ENCODE results near the gene THY1.
"Not testable (repeated sequence)": the region's sequence is repeated elsewhere in the genome, so short reads cannot be mapped to it uniquely, and the experiment has no call there.

Gene THY1

GRCh38 chr11:119418759-119419158 is 4.2 kb downstream of the THY1 start:
- DNase-seq (ENCODE audit: low read depth in 2 of 2) = no peak

- no peak for DNase-seq (ENCODE audit: low read depth in 2 of 2)
Measured at GRCh38 chr11:119417726-119418540, 5.0 kb downstream of the THY1 start.

DNA sequence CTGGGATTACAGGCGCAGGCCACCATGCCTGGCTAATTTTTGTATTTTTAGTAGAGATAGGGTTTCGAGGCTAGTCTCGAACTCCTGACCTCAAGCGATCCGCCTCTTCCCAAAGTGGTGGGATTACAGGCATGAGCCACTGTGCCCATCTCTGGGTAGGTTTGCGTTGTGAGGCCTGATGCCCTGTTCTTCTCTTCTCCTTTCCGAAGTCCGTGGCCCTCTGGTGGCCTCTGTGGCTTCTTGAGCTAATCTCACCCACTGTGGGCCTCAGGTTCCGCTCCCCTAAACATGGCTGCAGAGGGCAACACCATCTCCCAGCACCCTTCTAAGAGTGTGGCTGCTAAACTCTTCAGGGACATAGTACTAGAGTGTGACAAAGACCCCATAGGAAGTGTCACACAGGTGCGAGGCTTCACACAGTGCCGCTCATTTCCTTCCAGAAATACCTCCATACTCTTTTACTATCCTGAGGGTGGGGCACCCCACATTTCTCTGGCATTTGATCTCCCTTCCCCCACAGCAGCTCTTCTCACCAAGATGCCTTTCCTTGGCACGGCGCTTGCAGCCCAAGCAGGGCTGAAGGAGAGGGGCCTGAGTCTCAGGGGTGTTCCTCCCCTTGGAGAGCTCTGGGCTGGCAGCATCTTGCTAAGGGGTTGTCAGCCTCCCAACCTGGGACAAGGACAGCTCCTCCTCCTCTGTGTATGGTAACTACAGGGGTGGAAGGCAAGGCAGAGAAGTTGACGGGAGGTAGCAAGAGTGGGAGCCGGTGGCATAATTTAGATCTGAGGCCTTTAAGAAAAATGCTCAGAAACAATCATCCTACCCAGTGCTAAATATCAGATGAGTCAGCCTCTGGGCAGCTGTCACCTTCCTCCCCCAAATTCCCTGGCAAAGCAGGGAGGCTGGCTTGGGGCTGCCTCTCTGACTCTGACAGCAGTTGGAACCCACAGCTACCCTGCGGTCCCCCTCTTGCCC is 6.1 kb downstream of the THY1 start:
- no peak for DNase-seq (ENCODE audit: low read depth in 2 of 2)

DNA sequence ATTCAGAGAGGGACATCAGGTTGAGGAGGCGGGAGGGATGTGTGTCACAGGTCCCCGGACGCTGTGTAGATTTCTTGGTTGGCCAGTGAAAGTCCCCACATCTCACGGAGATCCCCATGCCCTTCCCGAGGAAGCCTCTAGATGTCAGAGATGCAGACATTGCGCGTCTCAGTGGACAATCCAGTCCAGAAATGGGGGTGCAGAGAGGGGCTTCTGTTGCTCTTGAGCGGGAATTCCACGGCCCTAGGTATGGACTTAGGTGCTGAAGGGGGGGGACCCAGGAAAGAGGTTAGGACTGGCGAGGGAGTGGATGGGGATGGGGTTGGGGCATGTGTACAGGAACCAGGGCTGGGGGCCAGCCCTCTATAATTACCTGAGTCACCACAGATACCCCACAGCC is 7.0 kb downstream of the THY1 start:
- no peak for DNase-seq (ENCODE audit: low read depth in 2 of 2)

DNA sequence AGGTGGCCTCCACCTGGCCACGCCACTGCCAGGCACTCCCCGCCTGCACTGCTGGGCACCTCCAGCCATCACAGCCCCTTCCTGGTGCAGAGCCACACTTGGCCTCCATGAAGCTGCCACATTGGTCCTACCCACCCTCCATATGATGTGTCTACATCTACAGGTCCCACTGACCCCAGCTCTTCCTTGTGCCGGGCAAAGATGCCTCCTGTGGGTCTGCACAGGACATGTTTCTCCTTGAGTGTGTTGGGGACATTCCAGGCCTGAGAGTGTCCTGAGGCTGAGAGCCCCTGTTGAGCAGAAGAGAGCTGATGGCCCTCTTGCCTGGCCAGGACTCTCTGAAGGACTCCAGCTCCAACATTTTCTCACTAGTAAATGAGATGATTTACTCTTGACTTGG is 7.5 kb downstream of the THY1 start:
- no peak for DNase-seq (ENCODE audit: low read depth in 2 of 2)

- DNase-seq (ENCODE audit: low read depth in 2 of 2) = no peak
Measured at GRCh38 chr11:119414734-119415133, 8.2 kb downstream of the THY1 start.

- DNase-seq (ENCODE audit: low read depth in 2 of 2) = no peak
Measured at GRCh38 chr11:119414321-119414720, 8.7 kb downstream of the THY1 start.

DNA sequence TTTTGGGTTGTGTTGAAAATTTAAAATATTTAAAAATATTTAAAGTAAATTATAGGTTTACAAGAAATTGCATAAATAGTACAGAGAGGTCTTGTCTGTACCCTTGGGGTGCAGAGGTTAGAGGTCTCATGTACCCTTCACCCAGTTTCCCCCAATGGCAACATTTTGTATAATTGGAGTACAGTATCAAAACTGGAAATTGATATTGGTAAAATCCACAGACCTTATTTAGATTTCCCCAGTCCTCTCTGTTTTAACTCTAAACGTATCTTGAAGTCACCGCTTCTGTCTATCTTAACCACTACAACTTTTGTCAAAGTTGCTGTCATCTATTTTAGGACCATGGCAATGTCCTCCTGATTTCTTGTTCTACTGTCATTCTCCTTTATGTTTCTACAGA is 10.9 kb downstream of the THY1 start:
- DNase-seq (ENCODE audit: low read depth in 2 of 2) = no peak

GRCh38 chr11:119410501-119410900 is 12.5 kb downstream of the THY1 start:
- no peak for DNase-seq (ENCODE audit: low read depth in 2 of 2)

- DNase-seq (ENCODE audit: low read depth in 2 of 2) = no peak
Measured at GRCh38 chr11:119409731-119410130, 13.2 kb downstream of the THY1 start.

GRCh38 chr11:119406005-119406404 is 17.0 kb downstream of the THY1 start:
- DNase-seq (ENCODE audit: low read depth in 2 of 2) = no peak

DNA sequence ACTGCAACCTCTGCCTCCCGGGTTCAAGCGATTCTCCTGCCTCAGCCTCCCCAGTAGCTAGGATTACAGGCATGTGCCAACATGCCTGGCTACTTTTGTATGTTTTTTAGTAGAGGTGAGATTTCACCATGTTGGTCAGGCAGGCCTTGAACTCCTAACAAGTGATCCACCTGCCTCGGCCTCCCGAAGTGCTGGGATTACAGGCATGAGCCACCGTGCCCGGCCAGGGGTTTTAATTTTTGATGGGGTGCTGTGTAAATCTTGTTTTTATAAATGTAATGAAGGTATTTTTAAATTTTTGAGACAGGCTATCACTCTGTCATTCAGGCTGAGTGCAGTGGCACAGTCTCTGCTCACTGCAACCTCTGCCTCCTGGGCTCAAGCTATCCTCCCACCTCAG is 17.5 kb downstream of the THY1 start:
- DNase-seq (ENCODE audit: low read depth in 2 of 2) = not testable (repeated sequence)

GRCh38 chr11:119404872-119405271 is 18.1 kb downstream of the THY1 start:
- DNase-seq (ENCODE audit: low read depth in 2 of 2) = no peak

DNA sequence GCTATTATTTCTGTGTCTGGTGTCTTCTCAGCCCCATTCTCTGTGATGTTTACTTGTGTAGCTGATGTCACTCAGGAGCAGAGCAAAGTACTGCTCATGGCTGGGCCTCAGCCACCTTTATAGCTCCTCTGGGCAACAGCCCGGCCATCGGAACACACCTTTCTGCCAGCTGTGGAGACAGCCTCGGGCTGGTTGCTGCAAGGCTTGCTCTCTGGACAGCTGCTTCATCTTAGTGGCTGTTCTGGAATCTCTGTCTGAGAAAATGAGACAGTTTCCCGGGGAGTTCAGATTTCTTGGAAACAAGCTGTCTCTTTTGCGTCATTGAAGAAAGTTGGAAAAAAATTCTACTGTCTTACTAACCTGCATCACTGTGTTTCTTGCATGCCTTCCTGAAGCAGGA is 20.0 kb downstream of the THY1 start:
- no peak for DNase-seq (ENCODE audit: low read depth in 2 of 2)

GRCh38 chr11:119402470-119402869 is 20.5 kb downstream of the THY1 start:
- DNase-seq (ENCODE audit: low read depth in 2 of 2) = no peak

- no peak for DNase-seq (ENCODE audit: low read depth in 2 of 2)
Measured at GRCh38 chr11:119400860-119401259, 22.1 kb downstream of the THY1 start.

DNA sequence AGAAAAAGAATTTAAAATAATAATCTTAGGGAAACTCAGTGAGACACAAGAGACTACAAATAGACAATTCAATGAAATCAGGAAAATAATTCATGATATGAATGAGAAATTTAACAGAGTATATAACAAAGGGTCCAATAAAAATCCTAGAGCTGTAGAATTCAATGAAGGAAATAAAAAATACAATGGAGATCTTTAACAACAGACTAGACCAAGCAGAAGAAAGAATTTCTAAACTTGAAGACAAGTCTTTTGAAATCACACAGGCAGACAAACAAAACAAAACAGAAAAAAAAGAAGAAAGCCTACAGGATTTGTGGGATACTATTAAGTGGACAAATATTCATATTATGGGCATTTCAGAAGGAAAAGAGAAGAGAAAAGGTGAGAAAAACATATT is 25.2 kb downstream of the THY1 start:
- no peak for DNase-seq (ENCODE audit: low read depth in 2 of 2)

- DNase-seq (ENCODE audit: low read depth in 2 of 2) = no peak
Measured at GRCh38 chr11:119396835-119397234, 26.1 kb downstream of the THY1 start.

DNA sequence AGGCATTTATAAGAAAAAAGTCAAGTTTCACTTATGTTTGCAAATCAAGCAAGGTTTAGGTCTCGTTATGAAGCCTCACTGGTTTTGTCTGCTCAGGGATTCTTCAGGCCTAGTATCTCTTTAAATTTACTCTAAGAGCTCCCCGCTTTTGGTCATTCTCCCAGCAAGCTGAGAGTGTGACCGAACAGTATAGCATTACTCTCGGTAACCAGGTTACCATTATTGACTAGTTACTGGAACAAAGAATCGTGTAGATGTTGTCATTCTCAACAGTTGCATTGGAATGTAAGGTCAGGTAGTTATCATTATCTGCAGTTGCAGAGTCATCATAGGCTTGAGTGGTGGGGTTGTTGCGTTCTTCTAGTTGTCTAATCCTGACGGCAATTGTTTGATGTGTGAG is 31.7 kb downstream of the THY1 start:
- no peak for DNase-seq (ENCODE audit: low read depth in 2 of 2)

DNA sequence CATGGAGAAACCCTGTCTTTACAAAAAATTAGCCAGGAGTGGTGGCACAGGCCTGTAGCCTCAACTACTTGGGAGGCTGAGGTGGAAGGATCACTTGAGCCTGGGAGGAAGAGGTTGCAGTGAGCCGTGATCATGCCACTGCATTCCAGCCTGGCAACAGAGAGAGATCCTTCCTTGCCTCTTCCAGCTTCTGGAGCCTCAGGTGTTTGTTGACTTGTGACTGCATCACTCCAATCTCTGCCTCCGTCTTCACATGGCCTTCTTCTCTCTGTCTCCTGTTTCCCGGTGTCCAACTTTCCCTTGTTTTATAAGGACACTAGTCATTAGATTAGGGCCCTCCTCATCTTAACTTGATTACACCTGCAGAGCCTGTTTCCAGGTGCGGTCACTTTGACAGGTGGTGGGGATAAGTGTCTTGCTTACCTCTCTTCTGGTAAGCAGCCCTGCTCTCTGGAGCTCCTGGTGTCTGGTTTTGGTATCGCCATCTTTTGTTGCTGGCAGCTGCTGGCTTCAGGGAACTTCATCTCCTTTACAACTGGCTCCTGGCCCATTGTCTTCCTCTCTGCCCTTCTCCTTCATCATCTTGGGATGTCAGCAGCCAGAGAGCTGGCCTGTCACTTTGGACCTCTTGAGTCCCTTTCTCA is 33.2 kb downstream of the THY1 start:
- no peak for DNase-seq (ENCODE audit: low read depth in 2 of 2)

- DNase-seq (ENCODE audit: low read depth in 2 of 2) = no peak
Measured at GRCh38 chr11:119388103-119388502, 34.9 kb downstream of the THY1 start.

DNA sequence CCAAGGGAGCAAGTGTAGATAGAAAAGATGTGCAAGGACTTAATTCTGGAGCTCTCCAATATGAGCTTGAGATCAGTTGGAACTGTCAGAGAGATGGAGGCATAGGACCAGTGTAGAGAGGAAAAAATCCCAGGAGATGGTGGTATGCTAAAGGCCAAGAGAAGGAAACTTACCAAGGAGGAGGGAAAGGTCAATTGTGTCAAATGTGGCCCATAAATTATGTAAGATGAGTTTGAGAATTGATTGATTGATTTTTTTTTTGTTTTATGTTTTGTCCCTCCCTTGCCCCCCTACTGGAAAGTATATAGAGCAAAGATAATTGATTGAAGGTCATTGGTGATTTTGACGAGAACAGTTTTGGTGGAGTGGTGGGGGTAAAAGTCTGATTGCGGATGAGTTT is 38.6 kb downstream of the THY1 start:
- DNase-seq (ENCODE audit: low read depth in 2 of 2) = no peak
